ENCODE data around the gene LMX1A. TPM values are rescaled to one million over a fixed set of nuclear protein-coding genes. Genes with fewer than 3 reads are reported as not detected.

Gene LMX1A
- total and polyA plus RNA-seq, 2 of the 13 experiments (the other 11 are each of a cell fraction or from before 2014, with no cell fraction given): 0.07 TPM; not detected in 1

- TF ChIP-seq, protein P1, sequence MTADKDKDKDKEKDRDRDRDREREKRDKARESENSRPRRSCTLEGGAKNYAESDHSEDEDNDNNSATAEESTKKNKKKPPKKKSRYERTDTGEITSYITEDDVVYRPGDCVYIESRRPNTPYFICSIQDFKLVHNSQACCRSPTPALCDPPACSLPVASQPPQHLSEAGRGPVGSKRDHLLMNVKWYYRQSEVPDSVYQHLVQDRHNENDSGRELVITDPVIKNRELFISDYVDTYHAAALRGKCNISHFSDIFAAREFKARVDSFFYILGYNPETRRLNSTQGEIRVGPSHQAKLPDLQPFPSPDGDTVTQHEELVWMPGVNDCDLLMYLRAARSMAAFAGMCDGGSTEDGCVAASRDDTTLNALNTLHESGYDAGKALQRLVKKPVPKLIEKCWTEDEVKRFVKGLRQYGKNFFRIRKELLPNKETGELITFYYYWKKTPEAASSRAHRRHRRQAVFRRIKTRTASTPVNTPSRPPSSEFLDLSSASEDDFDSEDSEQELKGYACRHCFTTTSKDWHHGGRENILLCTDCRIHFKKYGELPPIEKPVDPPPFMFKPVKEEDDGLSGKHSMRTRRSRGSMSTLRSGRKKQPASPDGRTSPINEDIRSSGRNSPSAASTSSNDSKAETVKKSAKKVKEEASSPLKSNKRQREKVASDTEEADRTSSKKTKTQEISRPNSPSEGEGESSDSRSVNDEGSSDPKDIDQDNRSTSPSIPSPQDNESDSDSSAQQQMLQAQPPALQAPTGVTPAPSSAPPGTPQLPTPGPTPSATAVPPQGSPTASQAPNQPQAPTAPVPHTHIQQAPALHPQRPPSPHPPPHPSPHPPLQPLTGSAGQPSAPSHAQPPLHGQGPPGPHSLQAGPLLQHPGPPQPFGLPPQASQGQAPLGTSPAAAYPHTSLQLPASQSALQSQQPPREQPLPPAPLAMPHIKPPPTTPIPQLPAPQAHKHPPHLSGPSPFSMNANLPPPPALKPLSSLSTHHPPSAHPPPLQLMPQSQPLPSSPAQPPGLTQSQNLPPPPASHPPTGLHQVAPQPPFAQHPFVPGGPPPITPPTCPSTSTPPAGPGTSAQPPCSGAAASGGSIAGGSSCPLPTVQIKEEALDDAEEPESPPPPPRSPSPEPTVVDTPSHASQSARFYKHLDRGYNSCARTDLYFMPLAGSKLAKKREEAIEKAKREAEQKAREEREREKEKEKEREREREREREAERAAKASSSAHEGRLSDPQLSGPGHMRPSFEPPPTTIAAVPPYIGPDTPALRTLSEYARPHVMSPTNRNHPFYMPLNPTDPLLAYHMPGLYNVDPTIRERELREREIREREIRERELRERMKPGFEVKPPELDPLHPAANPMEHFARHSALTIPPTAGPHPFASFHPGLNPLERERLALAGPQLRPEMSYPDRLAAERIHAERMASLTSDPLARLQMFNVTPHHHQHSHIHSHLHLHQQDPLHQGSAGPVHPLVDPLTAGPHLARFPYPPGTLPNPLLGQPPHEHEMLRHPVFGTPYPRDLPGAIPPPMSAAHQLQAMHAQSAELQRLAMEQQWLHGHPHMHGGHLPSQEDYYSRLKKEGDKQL (CRISPR knock-in tag; IDR thresholded peaks at IDR 0.05; ENCODE audit: low read depth): no peak
- TF ChIP-seq ZNF343 (CRISPR knock-in tag; IDR thresholded peaks at IDR 0.05): no peak
- TF ChIP-seq CEBPB (IDR thresholded peaks at IDR 0.05; ENCODE audit: borderline replicate concordance, low read depth, low read length): no peak
- no peak for TF ChIP-seq NFATC3 (CRISPR knock-in tag; IDR thresholded peaks at IDR 0.05)
- no peak for TF ChIP-seq CREBL2 (CRISPR knock-in tag; IDR thresholded peaks at IDR 0.05; ENCODE audit: borderline replicate concordance)
- no peak for TF ChIP-seq GATAD1 (CRISPR knock-in tag; IDR thresholded peaks at IDR 0.05)
- no peak for TF ChIP-seq ZNF567 (CRISPR knock-in tag; IDR thresholded peaks at IDR 0.05; ENCODE audit: borderline replicate concordance)
Observed at GRCh38 chr1:165204548-165204947, 152.0 kb downstream of the LMX1A start (continued).

DNA sequence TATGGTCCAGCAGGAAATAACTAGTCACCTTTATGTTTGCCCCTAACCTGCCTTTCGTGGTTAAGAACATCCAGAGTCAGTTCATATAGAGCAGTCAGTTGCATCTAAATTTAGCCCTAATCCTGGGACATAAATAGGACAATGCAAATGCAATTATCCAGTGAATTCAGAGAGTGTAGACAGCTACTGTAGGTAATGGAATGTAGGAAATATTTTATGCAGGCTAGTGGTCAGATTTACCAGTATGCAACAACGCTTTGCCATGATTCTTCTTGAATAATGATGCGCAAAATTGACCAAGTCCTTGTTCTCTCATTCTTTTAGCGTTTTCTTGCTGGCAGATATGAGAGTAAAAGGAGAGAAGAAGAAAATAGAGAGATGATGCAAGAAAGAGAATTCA, 165.4 kb downstream of the LMX1A start:
- H3K4me3 ChIP-seq (replicated peaks in 1 of 3; ENCODE audit: insufficient read depth in 1 of 3, low read depth in 2 of 3, low read length in 3 of 3): no peak overlapping the region
- intact Hi-C loops (cut with micrococcal nuclease; ENCODE audit: unreplicated experiment) (no loop called here), in situ Hi-C loops (cut with HindIII; ENCODE audit: extremely low pct_ligation_motif_present, low pct_unique_long_range_greater_than_20kb) (no loop called here)
- no peak overlapping the region for H3K27ac ChIP-seq (ENCODE audit: extremely low read length, insufficient read depth, low read length)
- CTCF ChIA-PET (ENCODE audit: low intra/inter-chr PET ratio, low total read pairs): no interaction called here
- no peak overlapping the region for H3K4me2 ChIP-seq (ENCODE audit: low read depth, low read length)
- no peak overlapping the region for H2AFZ ChIP-seq (ENCODE audit: low read length)
- no peaks in the 10 kb centered on the region for H3K36me3 ChIP-seq (replicated peaks in 1 of 2; ENCODE audit: control insufficient read depth in 1 of 2, insufficient read depth in 2 of 2, low read length in 2 of 2)
- no peak overlapping the region for H3K9ac ChIP-seq (ENCODE audit: insufficient read depth, low read depth, low read length)
- H3K4me1 ChIP-seq (ENCODE audit: insufficient read depth, low read length): no peaks in the 10 kb centered on the region
- no TSS peak for BruUV-seq (replicated peaks)
- no peaks in the 10 kb centered on the region for H4K20me1 ChIP-seq (ENCODE audit: insufficient read depth, low read length)
- FAIRE-seq: no peak
- POLR2A ChIA-PET: no interaction called here
- DNase-seq (ENCODE audit: low spot score): no peak
- WGBS (ENCODE audit: low lambda C conversion rate): 19% methylated on average over 4 of the region's 4 CpGs
- H3K27me3 ChIP-seq (ENCODE audit: control insufficient read depth in 1 of 2, insufficient read depth in 2 of 2, low read length in 2 of 2): no peaks in the 10 kb centered on the region
- ATAC-seq: no peak
- TF ChIP-seq FOXC1 (CRISPR knock-in tag; IDR thresholded peaks at IDR 0.05; ENCODE audit: borderline replicate concordance) (no peak), ZNF570 (CRISPR knock-in tag; IDR thresholded peaks at IDR 0.05; ENCODE audit: borderline replicate concordance) (no peak), WIZ (CRISPR knock-in tag; IDR thresholded peaks at IDR 0.05) (no peak), ZNF232 (CRISPR knock-in tag; IDR thresholded peaks at IDR 0.05; ENCODE audit: borderline replicate concordance) (no peak), SMARCC2 (IDR thresholded peaks at IDR 0.05) (no peak), ZNF33A (CRISPR knock-in tag; IDR thresholded peaks at IDR 0.05; ENCODE audit: borderline replicate concordance) (no peak), JUN (CRISPR knock-in tag; IDR thresholded peaks at IDR 0.05) (no peak), TOPORS (CRISPR knock-in tag; IDR thresholded peaks at IDR 0.05) (no peak), ZNF747 (CRISPR knock-in tag; IDR thresholded peaks at IDR 0.05; ENCODE audit: borderline replicate concordance) (no peak), KAT2B (IDR thresholded peaks at IDR 0.05; ENCODE audit: borderline replicate concordance, low read depth, low read length) (no peak), ISL2 (CRISPR knock-in tag; IDR thresholded peaks at IDR 0.05) (no peak), MIER3 (CRISPR knock-in tag; IDR thresholded peaks at IDR 0.05; ENCODE audit: borderline replicate concordance) (no peak)
- TF ChIP-seq, protein P2, sequence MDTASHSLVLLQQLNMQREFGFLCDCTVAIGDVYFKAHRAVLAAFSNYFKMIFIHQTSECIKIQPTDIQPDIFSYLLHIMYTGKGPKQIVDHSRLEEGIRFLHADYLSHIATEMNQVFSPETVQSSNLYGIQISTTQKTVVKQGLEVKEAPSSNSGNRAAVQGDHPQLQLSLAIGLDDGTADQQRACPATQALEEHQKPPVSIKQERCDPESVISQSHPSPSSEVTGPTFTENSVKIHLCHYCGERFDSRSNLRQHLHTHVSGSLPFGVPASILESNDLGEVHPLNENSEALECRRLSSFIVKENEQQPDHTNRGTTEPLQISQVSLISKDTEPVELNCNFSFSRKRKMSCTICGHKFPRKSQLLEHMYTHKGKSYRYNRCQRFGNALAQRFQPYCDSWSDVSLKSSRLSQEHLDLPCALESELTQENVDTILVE (CRISPR knock-in tag; IDR thresholded peaks at IDR 0.05): no peak
- no peaks in the 10 kb centered on the region for H3K79me2 ChIP-seq (ENCODE audit: insufficient read depth, low read length)
- no peaks in the 10 kb centered on the region for H3K9me3 ChIP-seq (ENCODE audit: low read length)
